OCI-LY7 (cell line): ENCODE results near the gene SIN3B. TPM values are rescaled to one million over a fixed set of nuclear protein-coding genes. Genes with fewer than 3 reads are reported as not detected.

Experiments used
- BruUV-seq: library from RNA; stranded (reverse); fragments of 400-500 nt; replicated peaks from 2 replicates; lab custom pipeline; 2021; lab: Mats Ljungman, UMichigan
- CTCF ChIA-PET: fragments of 300-600 bp; sonication (Branson Sonifier 250); formaldehyde crosslinking; loops from one replicate; lab custom pipeline; 2022; ENCODE audit warnings: antibody characterized with exemption; ENCODE audit not compliant: unreplicated experiment; lab: Charles Lee
- POLR2A ChIA-PET: fragments of 300-600 bp; sonication (Branson Sonifier 250); formaldehyde crosslinking; loops from one replicate; lab custom pipeline; 2022; ENCODE audit warnings: antibody characterized with exemption; lab: Charles Lee
- DNase-seq: peaks from one replicate; pipeline ENCODE4 v3.0.0-alpha.2; 2015; ENCODE audit warnings: low spot score
- H2AFZ ChIP-seq: fragments of 200-600 bp; sonication (generic), shearing (Covaris generic); 2 replicates; pipeline ENCODE4 v1.6.1; 2014; ENCODE audit warnings: mild to moderate bottlenecking, antibody characterized with exemption, low read length, moderate library complexity
- H3K27ac ChIP-seq: fragments of 200-600 bp; sonication (generic); 2 replicates; pipeline ENCODE4 v1.5.1; 2014; ENCODE audit warnings: mixed run types, low read depth, mild to moderate bottlenecking, moderate library complexity, low read length, inconsistent platforms; ENCODE audit not compliant: poor library complexity, severe bottlenecking
- H3K36me3 ChIP-seq: fragments of 200-600 bp; sonication (generic); 2 replicates; pipeline ENCODE4 v1.6.1; 2014; ENCODE audit warnings: mild to moderate bottlenecking, antibody characterized with exemption, low read length, moderate library complexity, mixed read lengths; ENCODE audit not compliant: insufficient read depth
- H3K4me1 ChIP-seq: fragments of 200-600 bp; sonication (generic); 2 replicates; pipeline ENCODE4 v1.5.1; 2014; ENCODE audit warnings: mild to moderate bottlenecking, low read length; ENCODE audit not compliant: insufficient read depth, poor library complexity, severe bottlenecking
- H3K4me2 ChIP-seq: fragments of 200-600 bp; sonication (generic); 2 replicates; pipeline ENCODE4 v1.6.1; 2014; ENCODE audit warnings: mild to moderate bottlenecking, low read length
- H3K4me3 ChIP-seq: fragments of 200-600 bp; sonication (generic); 2 replicates; pipeline ENCODE4 v1.5.1; 2014; ENCODE audit warnings: mild to moderate bottlenecking, low read depth, low read length; ENCODE audit not compliant: poor library complexity, severe bottlenecking
- H3K79me2 ChIP-seq: fragments of 200-600 bp; sonication (generic); 2 replicates; pipeline ENCODE4 v1.6.1; 2016; ENCODE audit warnings: low read depth, mild to moderate bottlenecking, low read length, moderate library complexity, mixed read lengths; ENCODE audit not compliant: insufficient read depth
- H3K9me2 ChIP-seq: fragments of 200-600 bp; sonication (generic); 2 replicates; pipeline ENCODE4 v1.6.1; 2016; ENCODE audit warnings: mild to moderate bottlenecking, low read length, mixed read lengths; ENCODE audit not compliant: insufficient read depth
- H3K9me3 ChIP-seq: fragments of 200-600 bp; sonication (generic); 2 replicates; pipeline ENCODE4 v1.6.1; 2014; ENCODE audit warnings: mild to moderate bottlenecking, mixed run types, low read length, mixed read lengths
- H4K20me1 ChIP-seq: fragments of 200-600 bp; sonication (generic); 2 replicates; pipeline ENCODE4 v1.6.1; 2014; ENCODE audit warnings: mild to moderate bottlenecking, antibody characterized with exemption, low read length, moderate library complexity, mixed read lengths; ENCODE audit not compliant: insufficient read depth
- CTCF ChIP-seq: fragments of 200-600 bp; sonication (generic); conservative IDR thresholded peaks from 2 replicates; pipeline ENCODE4 v1.5.1; 2014; ENCODE audit warnings: mild to moderate bottlenecking, antibody characterized with exemption, low read length, moderate library complexity, mixed read lengths
- EZH2phosphoT487 ChIP-seq: fragments of 200-600 bp; sonication (generic); IDR thresholded peaks from 2 replicates; pipeline ENCODE4 v1.6.1; 2018; ENCODE audit warnings: low read depth, borderline replicate concordance, mild to moderate bottlenecking, mixed run types, antibody characterized with exemption, low read length, moderate library complexity, mixed read lengths
- intact Hi-C: fragments of 100-400 bp; cut with micrococcal nuclease; formaldehyde crosslinking; loops from one replicate; pipeline ENCODE4 v1.10.0; 2022; ENCODE audit not compliant: unreplicated experiment
- total RNA-seq, 2 experiments: library from RNA; depleted of rRNA in 1 of 2; stranded (reverse); fragments of >200 nt in 1 of 2; shearing (Covaris generic) in 1 of 2; gene quantifications; 2 replicates each; pipeline ENCODE4 v1.2.3, GENCODE V29; 2014 to 2022

Gene SIN3B
- total RNA-seq, 2 experiments from 2014 or later = 19.4 to 45.4 TPM

GRCh38 chr19:16890461-16891184 lies 61.4 kb downstream of the SIN3B start:
- CTCF ChIA-PET = no interaction called here
- no peaks in the 10 kb centered on the region for H3K36me3 ChIP-seq
- no peak for DNase-seq
- H2AFZ ChIP-seq = no peak overlapping the region
- H4K20me1 ChIP-seq = no peaks in the 10 kb centered on the region
- no peaks in the 10 kb centered on the region for H3K79me2 ChIP-seq
- BruUV-seq = no TSS peak
- no peak overlapping the region for H3K27ac ChIP-seq
- POLR2A ChIA-PET = no interaction called here
- H3K4me1 ChIP-seq = peaks cover 29% of the 10 kb centered on the region
- H3K9me2 ChIP-seq = no peaks in the 10 kb centered on the region
- no peak overlapping the region for H3K4me2 ChIP-seq
- intact Hi-C loops = loop anchor here (10.0 kb wide), 1 partner anchor 354 kb away; the partner anchor contains the start of gene NR2F6
- TF ChIP-seq EZH2phosphoT487 (no peak), CTCF (no peak)
- H3K4me3 ChIP-seq = no peak overlapping the region
- no peaks in the 10 kb centered on the region for H3K9me3 ChIP-seq

DNA sequence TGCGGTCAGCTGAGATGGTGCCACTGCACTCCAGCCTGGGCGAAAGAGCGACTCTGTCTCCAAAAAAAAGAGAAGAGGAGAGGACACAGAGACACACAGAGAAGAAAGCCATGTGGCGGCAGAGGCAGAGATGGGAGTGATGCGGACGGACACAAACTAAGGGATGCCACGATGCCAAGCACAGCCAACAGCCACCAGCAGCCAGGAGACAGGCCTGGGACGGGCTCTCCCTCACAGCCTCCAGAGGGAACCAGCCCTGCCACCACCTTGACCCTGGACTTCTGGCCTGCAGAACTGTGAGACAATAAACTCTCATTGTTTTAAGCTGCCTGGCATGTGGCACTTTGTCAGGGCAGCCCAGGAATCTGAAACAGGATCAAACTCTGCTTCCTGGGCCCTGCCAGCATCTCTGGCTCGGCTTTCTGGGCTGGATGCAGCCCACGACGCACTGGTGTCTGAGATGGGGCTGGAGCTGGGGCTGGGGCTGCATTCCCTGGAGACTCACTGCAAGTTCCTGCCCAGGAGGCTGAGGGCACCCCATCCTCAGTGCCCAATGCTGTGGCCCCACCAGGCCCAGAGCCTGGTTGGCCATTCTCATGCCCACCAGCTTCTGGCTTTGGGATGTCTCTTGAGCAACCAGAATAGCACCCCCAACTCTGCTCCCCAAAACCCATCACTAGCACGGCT lies 62.6 kb downstream of the SIN3B start:
- DNase-seq = no peak
- no peaks in the 10 kb centered on the region for H4K20me1 ChIP-seq
- no peak for TF ChIP-seq EZH2phosphoT487
- no peak for TF ChIP-seq CTCF
- ChIA-PET POLR2A (interaction anchor here (0.7 kb wide), 1 partner anchor 448 kb away, joined by 3 read pairs; no protein-coding TSS in a partner anchor), CTCF (no interaction called here)
- intact Hi-C loops = loop anchor here (10.0 kb wide), 1 partner anchor 353 kb away; the partner anchor contains the start of gene NR2F6
- no peaks in the 10 kb centered on the region for H3K36me3 ChIP-seq
- peaks cover 29% of the 10 kb centered on the region for H3K4me1 ChIP-seq
- no peak overlapping the region for H3K4me2 ChIP-seq
- H3K9me2 ChIP-seq = no peaks in the 10 kb centered on the region
- no peak overlapping the region for H3K27ac ChIP-seq
- H3K4me3 ChIP-seq = no peak overlapping the region
- no TSS peak for BruUV-seq
- H3K9me3 ChIP-seq = no peaks in the 10 kb centered on the region
- no peak overlapping the region for H2AFZ ChIP-seq
- no peaks in the 10 kb centered on the region for H3K79me2 ChIP-seq

DNA sequence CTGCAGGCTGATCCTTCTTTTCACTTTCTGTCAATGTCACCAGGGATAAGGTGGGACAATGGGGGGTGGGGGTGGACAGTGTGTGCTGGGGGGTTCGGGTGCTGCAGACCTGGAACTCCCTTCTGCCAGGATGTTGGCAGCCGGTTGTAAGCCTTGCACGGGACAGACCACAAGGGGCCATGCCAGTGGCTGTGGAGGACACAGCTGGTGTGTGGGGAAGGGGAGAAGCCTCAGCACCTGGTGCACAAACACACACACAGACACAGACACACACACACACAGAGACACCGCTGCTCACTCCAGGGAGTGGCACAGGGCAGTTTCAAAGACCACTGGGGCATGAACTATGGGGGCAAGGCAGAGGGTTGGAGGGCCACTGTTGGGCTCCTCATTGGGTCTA lies 63.2 kb downstream of the SIN3B start:
- H3K27ac ChIP-seq = no peak overlapping the region
- H4K20me1 ChIP-seq = no peaks in the 10 kb centered on the region
- intact Hi-C loops = loop anchor here (10.0 kb wide), 1 partner anchor 352 kb away; the partner anchor contains the start of gene NR2F6
- no peaks in the 10 kb centered on the region for H3K9me3 ChIP-seq
- H3K79me2 ChIP-seq = no peaks in the 10 kb centered on the region
- H3K4me1 ChIP-seq = peaks cover 29% of the 10 kb centered on the region
- ChIA-PET CTCF (no interaction called here), POLR2A (interaction anchor here (0.7 kb wide), 1 partner anchor 449 kb away, joined by 3 read pairs; no protein-coding TSS in a partner anchor)
- no peak for TF ChIP-seq EZH2phosphoT487
- TF ChIP-seq CTCF = no peak
- DNase-seq = no peak
- H3K4me2 ChIP-seq = no peak overlapping the region
- H3K9me2 ChIP-seq = no peaks in the 10 kb centered on the region
- no peak overlapping the region for H3K4me3 ChIP-seq
- no TSS peak for BruUV-seq
- no peak overlapping the region for H2AFZ ChIP-seq
- no peaks in the 10 kb centered on the region for H3K36me3 ChIP-seq
